Loucy (cell line): ENCODE results near the gene ADM2.

Experiments
- CTCF ChIP-seq: fragments of 200-600 bp; sonication (generic); conservative IDR thresholded peaks from 2 replicates; pipeline ENCODE4 v1.5.1; 2014; ENCODE audit warnings: mild to moderate bottlenecking, antibody characterized with exemption, low read length
- EZH2phosphoT487 ChIP-seq: fragments of 200-600 bp; IDR thresholded peaks from 2 replicates; pipeline ENCODE4 v1.6.1; 2018; ENCODE audit warnings: antibody characterized with exemption, mild to moderate bottlenecking, moderate library complexity, borderline replicate concordance

- TF ChIP-seq CTCF (no peak), EZH2phosphoT487 (no peak)
Measured at GRCh38 chr22:50518606-50519005, 37.3 kb downstream of the ADM2 start.
